ENCODE results near the gene YPEL2.

The YPEL2 gene

GRCh38 chr17:59356543-59357218 lies 25.2 kb downstream of the YPEL2 start:
- no peak for DNase-seq (ENCODE audit: low read depth in 2 of 3, low spot score in 2 of 3)

GRCh38 chr17:59357219-59357697 lies 25.8 kb downstream of the YPEL2 start:
- no peak for DNase-seq (ENCODE audit: low read depth in 2 of 3, low spot score in 2 of 3)

DNA sequence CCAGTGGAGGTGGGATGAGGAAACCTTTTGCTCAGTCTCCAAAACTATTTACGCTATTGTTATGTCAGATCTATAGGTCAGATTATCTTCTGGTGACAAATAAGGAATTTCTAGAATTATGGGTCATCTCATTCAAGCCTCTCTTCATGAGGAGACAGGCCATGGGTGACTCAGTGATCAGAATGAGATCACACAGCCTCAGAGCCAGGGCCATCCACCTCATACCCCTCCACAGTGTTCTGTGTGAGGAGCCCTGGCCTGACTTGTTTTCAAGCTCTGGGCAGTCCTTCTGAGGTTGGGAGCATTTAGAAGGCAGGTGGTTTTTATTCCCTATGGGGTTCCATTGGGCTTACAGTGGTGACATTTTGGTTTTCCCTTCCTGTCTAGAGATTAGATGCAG lies 26.5 kb downstream of the YPEL2 start:
- no peak for DNase-seq (ENCODE audit: low read depth in 2 of 3, low spot score in 2 of 3)

GRCh38 chr17:59361386-59361785 lies 29.9 kb downstream of the YPEL2 start:
- peak in 1 of 3 experiments; percentile 9 for DNase-seq (ENCODE audit: low read depth in 2 of 3, low spot score in 2 of 3)

GRCh38 chr17:59361916-59362810 lies 30.7 kb downstream of the YPEL2 start:
- DNase-seq (ENCODE audit: low read depth in 2 of 3, low spot score in 2 of 3) = no peak

DNA sequence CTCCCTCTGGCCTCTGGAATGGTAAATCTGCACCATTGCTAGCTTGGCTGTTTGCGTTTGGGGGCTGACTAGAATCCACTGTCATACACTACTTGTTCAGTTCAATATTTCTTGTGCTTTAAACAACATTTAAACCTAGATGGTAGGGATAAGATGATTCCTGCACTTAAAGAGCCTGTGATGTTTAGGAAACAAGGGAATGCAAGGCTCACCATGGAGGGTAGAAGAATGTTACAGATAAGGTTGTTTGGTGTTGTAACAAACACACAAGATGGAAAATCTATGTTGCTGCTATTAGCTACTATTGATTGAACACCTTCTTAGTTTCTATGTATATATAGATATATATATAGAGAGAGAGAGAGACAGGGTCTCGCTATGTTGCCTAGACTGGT lies 31.4 kb downstream of the YPEL2 start:
- DNase-seq (ENCODE audit: low read depth in 2 of 3, low spot score in 2 of 3) = no peak

DNA sequence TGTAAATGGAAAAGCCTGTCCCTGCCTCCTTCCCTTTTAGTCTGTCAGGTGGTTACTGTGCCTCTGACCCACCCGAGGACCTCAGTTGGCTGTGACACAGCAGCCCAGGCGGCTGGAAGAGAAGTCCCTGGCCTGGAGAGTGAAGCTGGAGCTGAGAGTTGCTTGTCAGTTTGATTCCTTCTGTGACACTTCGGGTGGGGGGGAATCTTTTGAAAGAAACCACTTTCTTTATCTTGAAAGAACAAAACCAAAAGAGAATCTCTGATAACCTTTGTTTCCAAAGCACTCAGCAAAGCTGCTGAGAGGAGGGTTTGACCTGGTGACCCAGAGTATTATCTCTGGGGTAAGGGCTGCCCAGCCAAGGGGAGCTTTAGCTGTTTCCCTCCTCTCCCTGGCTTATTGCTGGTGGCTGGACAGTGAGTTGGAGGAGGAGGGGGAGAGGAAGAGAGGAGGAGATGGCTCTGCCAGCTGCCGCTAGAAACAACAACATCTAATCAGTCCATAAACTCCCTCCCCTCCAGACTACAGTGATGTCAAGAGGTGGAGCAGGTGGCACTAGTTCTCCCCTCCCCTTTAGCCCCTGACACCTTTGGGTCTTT lies 34.0 kb downstream of the YPEL2 start:
- no peak for DNase-seq (ENCODE audit: low read depth in 2 of 3, low spot score in 2 of 3)

GRCh38 chr17:59366040-59366757 lies 34.7 kb downstream of the YPEL2 start:
- no peak for DNase-seq (ENCODE audit: low read depth in 2 of 3, low spot score in 2 of 3)

GRCh38 chr17:59366773-59367656 lies 35.6 kb downstream of the YPEL2 start:
- DNase-seq (ENCODE audit: low read depth in 2 of 3, low spot score in 2 of 3) = no peak

GRCh38 chr17:59367657-59368045 lies 36.2 kb downstream of the YPEL2 start:
- DNase-seq (ENCODE audit: low read depth in 2 of 3, low spot score in 2 of 3) = no peak

GRCh38 chr17:59368218-59368857 lies 36.9 kb downstream of the YPEL2 start:
- DNase-seq (ENCODE audit: low read depth in 2 of 3, low spot score in 2 of 3) = no peak

DNA sequence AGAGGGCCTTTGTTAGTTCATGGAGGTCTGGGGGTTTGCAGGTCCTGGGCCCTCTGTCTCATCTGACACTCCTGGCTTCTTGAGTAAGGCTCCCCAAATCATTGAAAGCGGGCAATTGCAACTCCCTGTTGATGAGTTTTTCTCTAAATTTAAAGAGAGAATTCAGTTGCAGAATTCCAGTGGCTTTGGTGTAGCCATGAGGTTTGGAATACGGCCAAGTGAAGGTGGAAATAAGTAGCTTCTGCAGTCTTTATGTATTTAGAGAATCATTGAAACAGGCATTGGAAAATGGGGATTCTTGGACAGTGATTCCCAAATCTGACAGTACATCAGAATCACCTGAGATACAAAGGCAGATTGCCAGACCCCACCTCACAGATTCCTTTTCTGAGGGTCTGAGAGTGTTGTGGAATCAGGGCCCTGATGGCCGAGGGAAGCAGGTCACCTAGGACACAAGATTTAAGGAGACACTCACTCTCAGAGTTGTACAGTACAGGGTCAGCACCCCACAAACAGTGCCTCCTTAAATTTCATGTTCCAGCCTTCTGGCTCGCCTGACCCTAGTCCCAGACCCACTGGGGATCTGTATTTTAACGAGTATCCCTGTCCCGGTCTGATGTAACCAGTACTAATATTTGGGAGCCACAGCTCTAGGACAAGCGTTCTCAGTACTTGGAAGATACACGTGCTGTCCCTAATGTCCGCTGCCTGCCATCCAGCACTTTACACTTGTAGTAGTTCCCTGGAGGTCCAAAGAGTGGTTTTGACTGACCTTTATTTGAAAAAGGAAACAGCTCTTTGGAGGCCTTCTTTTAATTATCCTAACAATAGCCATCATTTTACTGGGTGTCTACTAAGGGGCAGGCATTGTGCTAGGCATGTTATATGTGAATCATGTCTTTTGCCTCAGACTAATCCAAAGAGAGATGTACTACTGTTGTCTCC lies 37.8 kb downstream of the YPEL2 start:
- DNase-seq (ENCODE audit: low read depth in 2 of 3, low spot score in 2 of 3) = no peak

DNA sequence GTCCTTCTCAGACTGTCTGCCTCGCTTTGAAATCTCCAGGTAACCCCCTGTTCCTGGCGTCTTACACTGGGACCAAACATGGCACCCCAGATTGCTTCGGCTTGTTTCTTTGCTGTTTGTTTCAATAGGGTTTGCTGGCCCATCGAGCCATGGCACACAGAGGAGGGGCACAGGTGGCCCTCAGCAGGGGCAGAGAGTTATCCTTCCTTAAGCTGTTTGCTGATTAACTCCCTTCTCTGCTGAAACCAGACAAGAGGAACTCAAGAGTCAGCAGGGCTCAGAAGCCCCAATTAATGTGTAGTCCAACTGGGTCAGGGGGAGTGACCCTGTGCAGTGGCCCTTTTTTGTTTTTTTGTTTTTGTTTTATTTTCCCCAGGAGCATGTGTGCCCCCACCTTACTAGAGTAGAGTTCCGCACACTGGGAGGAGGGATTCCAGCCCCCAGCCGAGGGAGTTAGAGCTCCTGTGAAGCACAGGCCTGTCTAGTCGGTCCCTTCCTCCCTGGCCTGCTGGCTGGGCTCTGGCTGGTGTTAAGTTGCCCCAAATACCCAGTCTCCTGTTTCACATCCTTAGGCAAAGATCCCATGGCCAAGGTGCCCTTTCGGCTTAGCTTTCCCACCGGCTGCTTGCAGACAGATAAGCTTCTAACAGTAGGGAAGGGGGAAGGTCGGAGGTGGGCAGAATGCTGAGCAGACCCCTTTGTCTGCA lies 39.3 kb downstream of the YPEL2 start:
- DNase-seq (ENCODE audit: low read depth in 2 of 3, low spot score in 2 of 3) = no peak

GRCh38 chr17:59371416-59372100 lies 40.1 kb downstream of the YPEL2 start:
- no peak for DNase-seq (ENCODE audit: low read depth in 2 of 3, low spot score in 2 of 3)

- DNase-seq (ENCODE audit: low read depth in 2 of 3, low spot score in 2 of 3) = no peak
Observed at GRCh38 chr17:59372138-59372751, 40.8 kb downstream of the YPEL2 start.

- no peak for DNase-seq (ENCODE audit: low read depth in 2 of 3, low spot score in 2 of 3)
Observed at GRCh38 chr17:59373882-59374495, 42.5 kb downstream of the YPEL2 start.

DNA sequence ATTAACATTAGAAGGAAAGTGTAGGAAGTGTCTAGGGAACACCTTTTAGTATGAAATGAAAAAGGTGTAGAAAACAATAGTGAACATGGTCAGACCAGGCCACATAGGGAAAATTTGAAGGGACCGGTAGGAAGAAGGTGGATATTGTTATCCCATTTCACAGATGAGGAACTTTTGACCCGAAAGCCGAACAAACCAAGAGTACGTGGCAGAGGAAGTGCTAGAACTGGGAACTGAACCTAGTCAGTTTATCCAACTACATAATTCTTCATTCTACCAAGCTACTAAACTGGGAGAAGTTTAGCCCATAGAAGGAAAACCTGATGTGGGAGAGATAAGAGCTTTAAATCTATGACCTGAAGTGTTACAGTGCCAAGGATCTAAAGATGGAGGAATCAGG lies 43.2 kb downstream of the YPEL2 start:
- DNase-seq (ENCODE audit: low read depth in 2 of 3, low spot score in 2 of 3) = no peak

Data from activated CD8-positive, alpha-beta memory T cell treated with anti-CD3 and anti-CD28 coated beads for 48 hours (primary cell).